OCI-LY3 (cell line): ENCODE measurements around the gene FAM107B.

Experiments used
- H2AFZ ChIP-seq: fragments of 200-600, 300-600 bp; shearing (Covaris generic); 2 replicates; pipeline ENCODE4 v1.6.0; 2014; ENCODE audit warnings: antibody characterized with exemption, low read depth, low read length
- H3K27ac ChIP-seq: fragments of 200-600, 300-600 bp; sonication (generic); 2 replicates; pipeline ENCODE4 v1.5.1; 2014; ENCODE audit warnings: mild to moderate bottlenecking, low read length, moderate library complexity, mixed read lengths
- H3K27me3 ChIP-seq: fragments of 200-600, 300-600 bp; sonication (generic); 2 replicates; pipeline ENCODE4 v1.6.1; 2014; ENCODE audit warnings: low read depth, low read length, mixed read lengths
- H3K36me3 ChIP-seq: fragments of 200-600, 300-600 bp; sonication (generic); replicated peaks from 2 replicates; pipeline ENCODE3; 2014; ENCODE audit warnings: low read depth, low read length, mixed read lengths
- H3K4me1 ChIP-seq: fragments of 300-600, 200-600 bp; sonication (generic); 2 replicates; pipeline ENCODE4 v1.6.1; 2014; ENCODE audit warnings: low read length, mixed read lengths
- H3K4me2 ChIP-seq: fragments of 200-600, 300-600 bp; sonication (generic); 2 replicates; pipeline ENCODE4 v1.6.1; 2014; ENCODE audit warnings: low read length, mixed read lengths
- H3K4me3 ChIP-seq: fragments of 300-600, 200-600 bp; sonication (generic); 2 replicates; pipeline ENCODE4 v1.5.1; 2014; ENCODE audit warnings: antibody characterized with exemption, mild to moderate bottlenecking, low read length, moderate library complexity
- H3K79me2 ChIP-seq: fragments of 300-600, 200-600 bp; shearing (Covaris generic); 2 replicates; pipeline ENCODE4 v1.6.1; 2014; ENCODE audit warnings: mild to moderate bottlenecking, low read length, mixed read lengths
- H3K9ac ChIP-seq: fragments of 300-600, 200-600 bp; shearing (Covaris generic); 2 replicates; pipeline ENCODE4 v1.6.0; 2014; ENCODE audit warnings: mild to moderate bottlenecking, low read length, moderate library complexity
- H3K9me3 ChIP-seq: fragments of 200-600, 300-600 bp; shearing (Covaris generic); 2 replicates; pipeline ENCODE4 v1.6.1; 2014; ENCODE audit warnings: low read length, mixed read lengths; ENCODE audit not compliant: insufficient read depth
- H4K20me1 ChIP-seq: fragments of 200-600, 300-600 bp; sonication (generic); 2 replicates; pipeline ENCODE4 v1.6.1; 2016; ENCODE audit warnings: low read length, mixed read lengths; ENCODE audit not compliant: insufficient read depth
- EZH2phosphoT487 ChIP-seq: fragments of 200-600 bp; shearing (Covaris generic); IDR thresholded peaks from 2 replicates; pipeline ENCODE4 v1.6.1; 2018; ENCODE audit warnings: antibody characterized with exemption, mixed run types, low read depth
- TF ChIP-seq, protein P1 (sequence below): fragments of 200-600, 300-600 bp; sonication (generic); IDR thresholded peaks from 2 replicates; pipeline ENCODE4 v1.5.1; 2014; ENCODE audit warnings: antibody characterized with exemption, low read length, low read depth

FAM107B gene

DNA sequence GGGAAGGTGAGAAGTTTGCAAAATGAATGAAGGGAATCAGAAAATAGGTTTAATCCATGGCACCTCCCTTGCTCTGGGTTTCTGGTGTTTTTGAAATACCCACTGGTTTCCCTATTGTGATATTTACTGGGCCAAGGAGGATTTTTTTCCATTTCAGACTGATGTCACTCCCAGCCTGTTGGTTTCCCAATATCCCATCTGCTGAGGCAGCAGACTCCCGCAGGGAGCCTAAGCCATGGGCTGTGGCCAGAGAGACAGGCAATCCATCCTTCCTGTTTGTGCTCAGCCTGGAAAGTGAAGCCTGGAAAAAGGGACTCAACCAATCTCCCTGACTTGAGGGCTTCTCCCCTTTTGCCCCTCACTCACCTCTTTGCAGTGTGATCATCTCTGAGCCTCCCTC lies 22.8 kb downstream of the FAM107B start:
- Histone ChIP-seq H3K27ac (peak overlapping the region; percentile 93), H3K79me2 (no peaks in the 10 kb centered on the region), H3K9me3 (no peaks in the 10 kb centered on the region), H3K4me2 (peak overlapping the region; percentile 76), H2AFZ (0 out of 2 replicates have a peak overlapping the region, but pooled peaks have one; percentile 32), H3K27me3 (peaks cover 2% of the 10 kb centered on the region; the same call in 1 of the 2 replicates), H3K36me3 (no peaks in the 10 kb centered on the region), H3K4me1 (peaks cover 44% of the 10 kb centered on the region), H3K4me3 (peak overlapping the region; percentile 56), H3K9ac (peak overlapping the region; percentile 71), H4K20me1 (no peaks in the 10 kb centered on the region)
- TF ChIP-seq EZH2phosphoT487 = no peak
- TF ChIP-seq, protein P1, sequence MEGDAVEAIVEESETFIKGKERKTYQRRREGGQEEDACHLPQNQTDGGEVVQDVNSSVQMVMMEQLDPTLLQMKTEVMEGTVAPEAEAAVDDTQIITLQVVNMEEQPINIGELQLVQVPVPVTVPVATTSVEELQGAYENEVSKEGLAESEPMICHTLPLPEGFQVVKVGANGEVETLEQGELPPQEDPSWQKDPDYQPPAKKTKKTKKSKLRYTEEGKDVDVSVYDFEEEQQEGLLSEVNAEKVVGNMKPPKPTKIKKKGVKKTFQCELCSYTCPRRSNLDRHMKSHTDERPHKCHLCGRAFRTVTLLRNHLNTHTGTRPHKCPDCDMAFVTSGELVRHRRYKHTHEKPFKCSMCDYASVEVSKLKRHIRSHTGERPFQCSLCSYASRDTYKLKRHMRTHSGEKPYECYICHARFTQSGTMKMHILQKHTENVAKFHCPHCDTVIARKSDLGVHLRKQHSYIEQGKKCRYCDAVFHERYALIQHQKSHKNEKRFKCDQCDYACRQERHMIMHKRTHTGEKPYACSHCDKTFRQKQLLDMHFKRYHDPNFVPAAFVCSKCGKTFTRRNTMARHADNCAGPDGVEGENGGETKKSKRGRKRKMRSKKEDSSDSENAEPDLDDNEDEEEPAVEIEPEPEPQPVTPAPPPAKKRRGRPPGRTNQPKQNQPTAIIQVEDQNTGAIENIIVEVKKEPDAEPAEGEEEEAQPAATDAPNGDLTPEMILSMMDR = no peak

DNA sequence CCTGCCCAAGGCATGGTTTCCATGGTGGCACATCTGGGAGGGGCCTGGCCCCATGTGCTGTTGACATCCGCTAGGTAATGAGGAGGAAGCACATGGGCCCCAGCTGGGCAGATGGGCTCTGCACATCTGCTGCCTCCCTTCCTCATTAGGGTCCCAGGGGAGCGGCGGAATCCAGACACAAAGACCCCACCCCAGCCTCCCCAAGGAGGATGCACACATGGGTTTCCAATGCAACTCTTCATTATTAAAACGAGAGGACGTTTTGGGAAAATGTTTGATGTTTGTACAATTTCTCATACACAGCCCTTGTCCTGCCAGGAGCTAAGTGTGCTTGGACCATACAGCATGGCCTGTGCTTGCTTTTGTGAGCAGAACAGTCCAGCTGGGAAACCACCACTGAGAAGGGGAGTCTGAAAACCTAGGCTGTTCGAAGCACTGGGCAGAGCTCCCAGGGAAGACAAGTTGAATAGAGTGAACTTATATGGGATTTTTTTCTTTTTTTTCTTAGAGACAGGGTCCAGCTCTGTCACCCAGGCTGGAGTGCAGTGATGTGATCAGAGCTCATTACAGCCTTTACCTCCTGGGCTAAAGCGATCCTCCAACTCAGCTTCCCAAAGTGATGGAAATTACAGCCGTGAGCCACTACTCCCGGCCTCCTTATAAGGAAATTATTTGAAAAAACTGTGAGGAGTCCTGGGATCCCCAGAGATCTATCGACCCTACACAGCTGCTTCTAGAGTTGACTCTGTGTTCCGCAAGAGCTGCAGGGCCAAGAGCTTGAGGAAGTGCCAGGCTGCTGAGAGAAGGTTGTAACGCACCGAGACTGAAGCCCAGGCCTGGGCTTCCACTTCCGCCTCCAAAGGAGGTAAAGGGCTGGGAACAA lies 23.4 kb downstream of the FAM107B start:
- H3K27ac ChIP-seq = peak overlapping the region; percentile 93
- no peaks in the 10 kb centered on the region for H3K79me2 ChIP-seq
- no peaks in the 10 kb centered on the region for H3K36me3 ChIP-seq
- H2AFZ ChIP-seq = 0 out of 2 replicates have a peak overlapping the region, but pooled peaks have one; percentile 32
- no peaks in the 10 kb centered on the region for H3K9me3 ChIP-seq
- no peaks in the 10 kb centered on the region for H4K20me1 ChIP-seq
- TF ChIP-seq, protein P1 = no peak
- TF ChIP-seq EZH2phosphoT487 = no peak
- peak overlapping the region; percentile 76 for H3K4me2 ChIP-seq
- peaks cover 4% of the 10 kb centered on the region; the same call in 1 of the 2 replicates for H3K27me3 ChIP-seq
- peak overlapping the region; percentile 71 for H3K9ac ChIP-seq
- peaks cover 44% of the 10 kb centered on the region for H3K4me1 ChIP-seq
- H3K4me3 ChIP-seq = peak overlapping the region; percentile 56

DNA sequence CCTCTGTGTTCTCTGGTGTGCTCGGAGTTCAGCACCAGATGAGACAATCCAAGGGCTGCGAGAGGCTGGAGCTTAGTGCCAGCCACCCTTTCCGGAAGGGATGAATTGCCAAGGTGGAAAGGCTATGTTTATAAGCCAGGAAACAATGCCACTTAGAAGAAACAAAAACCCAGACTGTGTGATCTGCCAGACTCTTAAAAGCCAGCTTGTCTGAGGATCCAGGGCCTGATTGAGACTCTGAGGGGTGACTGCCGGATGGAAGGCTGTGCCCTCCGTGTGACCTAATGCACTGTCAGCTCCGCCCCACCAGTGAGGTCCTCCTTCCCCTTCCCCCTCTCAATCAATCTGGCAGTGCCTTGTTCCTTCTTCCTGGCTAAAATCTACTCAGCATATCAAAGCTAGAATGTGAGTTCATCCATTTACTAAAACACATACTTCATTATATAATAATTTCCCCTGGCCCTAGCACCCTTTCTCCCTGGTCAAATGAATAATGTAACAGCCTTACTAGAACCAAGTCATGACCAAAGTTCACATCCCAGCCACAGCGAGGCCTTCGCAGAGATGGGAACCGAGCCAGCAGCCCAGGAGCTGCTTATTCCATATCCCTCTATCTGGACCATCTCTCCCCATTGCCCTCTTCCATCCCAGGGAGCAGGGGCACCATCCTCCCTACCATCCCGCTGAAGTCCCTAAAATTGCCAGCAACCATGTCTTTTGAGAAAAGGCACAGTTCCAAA lies 25.5 kb downstream of the FAM107B start:
- no peak for TF ChIP-seq EZH2phosphoT487
- TF ChIP-seq, protein P1 = no peak
- Histone ChIP-seq H2AFZ (peak overlapping the region; percentile 31; the same call in 1 of the 2 replicates), H3K4me3 (peak overlapping the region; percentile 47), H3K27ac (peak overlapping the region; percentile 60), H4K20me1 (no peaks in the 10 kb centered on the region), H3K9ac (peak overlapping the region; percentile 55), H3K36me3 (no peaks in the 10 kb centered on the region), H3K27me3 (peaks cover 4% of the 10 kb centered on the region; the same call in 1 of the 2 replicates), H3K4me1 (peaks cover 48% of the 10 kb centered on the region), H3K79me2 (no peaks in the 10 kb centered on the region), H3K4me2 (peak overlapping the region; percentile 61), H3K9me3 (no peaks in the 10 kb centered on the region)

DNA sequence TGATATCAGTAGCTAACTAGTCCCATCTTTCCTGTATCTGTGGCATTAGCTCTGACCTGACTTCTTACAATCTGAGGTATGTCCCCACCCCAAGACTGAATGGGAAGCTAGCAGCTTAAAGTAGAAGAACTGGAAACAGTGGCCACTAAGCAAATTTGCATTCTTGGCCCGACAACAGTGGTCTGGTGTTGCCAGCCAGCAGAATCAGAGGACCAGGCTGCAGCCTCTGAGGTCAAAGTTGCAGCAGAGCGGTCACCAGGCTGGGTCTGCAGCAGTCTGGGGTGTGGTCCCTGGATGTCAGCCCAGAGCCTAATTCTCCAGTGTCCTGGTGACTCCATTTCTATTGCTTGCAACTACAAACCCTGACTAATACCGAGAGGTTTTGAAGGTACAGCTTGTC lies 26.3 kb downstream of the FAM107B start:
- Histone ChIP-seq H3K9ac (peak overlapping the region; percentile 55), H3K36me3 (no peaks in the 10 kb centered on the region), H3K4me1 (peaks cover 55% of the 10 kb centered on the region), H3K4me2 (peak overlapping the region; percentile 61), H4K20me1 (no peaks in the 10 kb centered on the region), H3K79me2 (no peaks in the 10 kb centered on the region), H2AFZ (no peak overlapping the region; the same call in 1 of the 2 replicates), H3K27ac (peak overlapping the region; percentile 60), H3K4me3 (no peak overlapping the region), H3K27me3 (peaks cover 4% of the 10 kb centered on the region; the same call in 1 of the 2 replicates), H3K9me3 (no peaks in the 10 kb centered on the region)
- no peak for TF ChIP-seq EZH2phosphoT487
- TF ChIP-seq, protein P1 = no peak
